IPS DF 4.7 (cell line): ENCODE data around the gene AGXT2.
A peak's percentile ranks its signal among the peaks of the same experiment; 100 is the strongest.

Experiments
- DNase-seq: peaks from one replicate; pipeline ENCODE4 v3.0.0-alpha.2; 2013; ENCODE audit warnings: low spot score; ENCODE audit errors: extremely low read depth

Gene AGXT2

GRCh38 chr5:35047785-35048404 lies at the start of gene AGXT2:
Gene AGXT2, minus strand, starts transcription at chr5:35047949. Its CDS starts 57 bp downstream, at chr5:35047892.
- no peak for DNase-seq

GRCh38 chr5:35096932-35097331 lies 49.2 kb upstream of the AGXT2 start:
- DNase-seq = no peak

GRCh38 chr5:35096216-35096615 lies 48.5 kb upstream of the AGXT2 start:
- DNase-seq = no peak

- DNase-seq = no peak
These were observed 47.6 kb upstream of the AGXT2 start for GRCh38 chr5:35095366-35095765.

GRCh38 chr5:35094948-35095347 lies 47.2 kb upstream of the AGXT2 start:
- DNase-seq = no peak

GRCh38 chr5:35092703-35093102 lies 45.0 kb upstream of the AGXT2 start:
- DNase-seq = no peak

- no peak for DNase-seq
These were observed 44.0 kb upstream of the AGXT2 start for GRCh38 chr5:35091704-35092103.

- peak; percentile 38 for DNase-seq
These were observed 41.9 kb upstream of the AGXT2 start for GRCh38 chr5:35089334-35090314.

- DNase-seq = no peak
These were observed 40.2 kb upstream of the AGXT2 start for GRCh38 chr5:35087991-35088390.

GRCh38 chr5:35083150-35083549 lies 35.4 kb upstream of the AGXT2 start:
- no peak for DNase-seq

- no peak for DNase-seq
These were observed 34.8 kb upstream of the AGXT2 start for GRCh38 chr5:35082530-35082929.

GRCh38 chr5:35081134-35081533 lies 33.4 kb upstream of the AGXT2 start:
- DNase-seq = no peak

GRCh38 chr5:35073160-35073559 lies 25.4 kb upstream of the AGXT2 start:
- DNase-seq = no peak

GRCh38 chr5:35069188-35069587 lies 21.4 kb upstream of the AGXT2 start:
- no peak for DNase-seq

GRCh38 chr5:35067985-35068384 lies 20.2 kb upstream of the AGXT2 start:
- DNase-seq = no peak

- no peak for DNase-seq
These were observed 18.6 kb upstream of the AGXT2 start for GRCh38 chr5:35066260-35066795.

- no peak for DNase-seq
These were observed 15.7 kb upstream of the AGXT2 start for GRCh38 chr5:35063414-35063813.

GRCh38 chr5:35061211-35061770 lies 13.5 kb upstream of the AGXT2 start:
- no peak for DNase-seq

- DNase-seq = no peak
These were observed 12.5 kb upstream of the AGXT2 start for GRCh38 chr5:35060236-35060635.

- no peak for DNase-seq
These were observed 11.5 kb upstream of the AGXT2 start for GRCh38 chr5:35059251-35059650.

- no peak for DNase-seq
These were observed 10.6 kb upstream of the AGXT2 start for GRCh38 chr5:35058374-35058788.

- DNase-seq = no peak
These were observed 8.9 kb upstream of the AGXT2 start for GRCh38 chr5:35056686-35057085.
